ENCODE data around the gene FIGN. TPM values are rescaled to one million over a fixed set of nuclear protein-coding genes. Genes with fewer than 3 reads are reported as not detected.

The FIGN gene
- total and polyA plus RNA-seq, 2 of the 8 experiments (the other 6 are each of a cell fraction or from before 2014, with no cell fraction given): 5.0 to 22.8 TPM

DNA sequence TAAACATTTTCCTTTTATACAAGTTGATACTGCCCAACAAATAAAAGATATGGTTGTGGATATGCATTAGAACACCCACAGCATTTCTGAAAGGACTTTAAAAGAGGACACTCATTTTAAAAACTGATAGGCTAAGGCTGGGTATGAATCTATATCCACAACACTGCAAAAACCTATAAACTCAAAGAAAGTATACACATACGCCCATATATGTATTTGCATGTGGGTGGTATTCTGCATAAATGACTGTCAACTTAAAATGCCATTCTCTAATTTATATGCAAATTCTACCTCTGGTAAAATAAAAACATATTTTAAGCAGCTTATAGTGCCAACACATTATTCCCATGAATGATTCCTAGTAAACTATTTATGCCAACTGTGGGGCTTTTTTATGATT, 20.1 kb downstream of the FIGN start:
- H4K20me1 ChIP-seq (replicated peaks in 1 of 2; ENCODE audit: control insufficient read depth in 1 of 2, insufficient read depth in 2 of 2, low read length in 2 of 2): peaks cover 10 to 11% of the 10 kb centered on the region in 2 experiments
- H3K27me3 ChIP-seq (replicated peaks in 1 of 4; ENCODE audit: control insufficient read depth in 3 of 4, extremely low read depth in 1 of 4, insufficient read depth in 3 of 4, low read length in 3 of 4): no peaks in the 10 kb centered on the region; a peak in 1 of 7 replicates
- 0 out of 2 replicates have a peak, but pooled peaks cover 4% of the 10 kb centered on the region for H3K79me1 ChIP-seq (ENCODE audit: low read depth, low read length)
- H3K4me2 ChIP-seq (ENCODE audit: insufficient read depth in 1 of 2, low read depth in 2 of 2, low read length in 2 of 2): no peak overlapping the region
- ChIA-PET POLR2A (ENCODE audit: partially characterized antibody) (no interaction called here), CTCF (ENCODE audit: partially characterized antibody) (interaction anchor here (0.9 kb wide), 1 partner anchor 15 kb away, joined by 3 read pairs; no protein-coding TSS in a partner anchor)
- no peak overlapping the region for H3K23ac ChIP-seq (ENCODE audit: insufficient read length)
- no peak overlapping the region for H3K4me3 ChIP-seq (ENCODE audit: extremely low read depth in 1 of 4, insufficient read depth in 2 of 4, low read depth in 3 of 4, low read length in 4 of 4)
- no peak overlapping the region for H3K4ac ChIP-seq (replicated peaks; ENCODE audit: insufficient read length, low read depth, low read length)
- no peak overlapping the region for H3K9ac ChIP-seq (replicated peaks in 1 of 4; ENCODE audit: extremely low read depth in 1 of 4, low read depth in 3 of 4, low read length in 3 of 4)
- H2BK120ac ChIP-seq (replicated peaks; ENCODE audit: low read depth, low read length): no peak overlapping the region
- no peaks in the 10 kb centered on the region for H3K23me2 ChIP-seq (ENCODE audit: low read depth, low read length)
- DNase-seq (ENCODE audit: low read depth in 1 of 2, low spot score in 2 of 2) (no peak), FAIRE-seq (no peak)
- no peak overlapping the region for H2BK15ac ChIP-seq (ENCODE audit: low read length)
- no peaks in the 10 kb centered on the region for H3K9me3 ChIP-seq (ENCODE audit: insufficient read depth in 2 of 2, low read depth in 1 of 2, low read length in 1 of 2)
- no peak overlapping the region for H2AFZ ChIP-seq (ENCODE audit: low read length)
- peaks cover 0 to 84% of the 10 kb centered on the region in 2 experiments; a peak in 3 of 4 replicates for H3K79me2 ChIP-seq (ENCODE audit: control insufficient read depth in 1 of 2, insufficient read depth in 2 of 2, low read length in 2 of 2)
- H3K27ac ChIP-seq (ENCODE audit: low read depth, low read length): no peak overlapping the region
- H2BK5ac ChIP-seq (ENCODE audit: low read depth, low read length): no peak overlapping the region
- no peak overlapping the region for H3K18ac ChIP-seq (ENCODE audit: extremely low read depth, low read length)
- peaks cover 0 to 9% (median 7%) of the 10 kb centered on the region in 4 experiments; a peak in 4 of 7 replicates for H3K4me1 ChIP-seq (replicated peaks in 1 of 4; ENCODE audit: control insufficient read depth in 3 of 4, insufficient read depth in 4 of 4, low read length in 3 of 4)
- no peak overlapping the region for H3K14ac ChIP-seq (ENCODE audit: insufficient read length)
- H3K36me3 ChIP-seq (ENCODE audit: control insufficient read depth in 2 of 4, insufficient read depth in 4 of 4, low read length in 3 of 4): no peaks in the 10 kb centered on the region
- WGBS, 2 experiments (ENCODE audit: extremely low coverage in 1 of 2, insufficient coverage in 1 of 2, insufficient read length in 1 of 2, insufficient replicate concordance in 2 of 2, low coverage in 1 of 2, low lambda C conversion rate in 2 of 2, missing lambda C conversion rate in 1 of 2): 90% methylated on average over 1 of the region's 1 CpG; no CpG with 5 or more reads in 1 of the 2 experiments
- H2AK5ac ChIP-seq (ENCODE audit: low read depth, low read length): no peak overlapping the region
- H4K91ac ChIP-seq (replicated peaks; ENCODE audit: insufficient read length, low read length): no peak overlapping the region
- no peak overlapping the region for H2BK12ac ChIP-seq (ENCODE audit: low read depth, low read length)
- no peak overlapping the region for H2BK20ac ChIP-seq (ENCODE audit: low read length)
- no peak overlapping the region for H3K56ac ChIP-seq (replicated peaks; ENCODE audit: insufficient read length, low read depth, low read length)
- H4K5ac ChIP-seq (ENCODE audit: insufficient read length, low read depth, low read length): no peak overlapping the region
- no peak overlapping the region; the same call in 1 of the 2 replicates for H4K8ac ChIP-seq (ENCODE audit: extremely low read depth, insufficient read depth, low read length)
- TF ChIP-seq KDM4A (IDR thresholded peaks at IDR 0.05; ENCODE audit: low read depth, low read length, severe bottlenecking) (no peak), FOSL1 (IDR thresholded peaks at IDR 0.05; ENCODE audit: insufficient read depth, low read depth, low read length) (no peak), SP1 (IDR thresholded peaks at IDR 0.05; ENCODE audit: low read depth, low read length) (no peak), GTF2F1 (IDR thresholded peaks at IDR 0.05; ENCODE audit: borderline replicate concordance, low read depth, low read length) (no peak), RNF2 (IDR thresholded peaks at IDR 0.05; ENCODE audit: borderline replicate concordance, low read depth, low read length, missing control alignments, poor library complexity, severe bottlenecking) (no peak), HDAC6 (IDR thresholded peaks at IDR 0.05; ENCODE audit: low read depth, low read length) (no peak), SIN3A (conservative IDR thresholded peaks at IDR 0.05 in 1 of 2, IDR thresholded peaks at IDR 0.05 in 1 of 2; ENCODE audit: low read depth in 1 of 2, low read length in 2 of 2) (no peak), HDAC2 (IDR thresholded peaks at IDR 0.05; ENCODE audit: borderline replicate concordance in 1 of 2, low read depth in 2 of 2, low read length in 2 of 2) (no peak), PHF8 (conservative IDR thresholded peaks at IDR 0.05; ENCODE audit: low read depth, low read length) (no peak)
- TF ChIP-seq, protein P1, sequence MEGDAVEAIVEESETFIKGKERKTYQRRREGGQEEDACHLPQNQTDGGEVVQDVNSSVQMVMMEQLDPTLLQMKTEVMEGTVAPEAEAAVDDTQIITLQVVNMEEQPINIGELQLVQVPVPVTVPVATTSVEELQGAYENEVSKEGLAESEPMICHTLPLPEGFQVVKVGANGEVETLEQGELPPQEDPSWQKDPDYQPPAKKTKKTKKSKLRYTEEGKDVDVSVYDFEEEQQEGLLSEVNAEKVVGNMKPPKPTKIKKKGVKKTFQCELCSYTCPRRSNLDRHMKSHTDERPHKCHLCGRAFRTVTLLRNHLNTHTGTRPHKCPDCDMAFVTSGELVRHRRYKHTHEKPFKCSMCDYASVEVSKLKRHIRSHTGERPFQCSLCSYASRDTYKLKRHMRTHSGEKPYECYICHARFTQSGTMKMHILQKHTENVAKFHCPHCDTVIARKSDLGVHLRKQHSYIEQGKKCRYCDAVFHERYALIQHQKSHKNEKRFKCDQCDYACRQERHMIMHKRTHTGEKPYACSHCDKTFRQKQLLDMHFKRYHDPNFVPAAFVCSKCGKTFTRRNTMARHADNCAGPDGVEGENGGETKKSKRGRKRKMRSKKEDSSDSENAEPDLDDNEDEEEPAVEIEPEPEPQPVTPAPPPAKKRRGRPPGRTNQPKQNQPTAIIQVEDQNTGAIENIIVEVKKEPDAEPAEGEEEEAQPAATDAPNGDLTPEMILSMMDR (IDR thresholded peaks at IDR 0.05; ENCODE audit: control extremely low read depth in 1 of 3, insufficient read depth in 1 of 3, low read depth in 1 of 3, low read length in 3 of 3): no peak

Data from H1 (cell line).